ENCODE measurements around the gene WDFY4. TPM values are rescaled to one million over a fixed set of nuclear protein-coding genes. Genes with fewer than 3 reads are reported as not detected.

The WDFY4 gene
- total and polyA plus RNA-seq, 8 donors: 2.8 to 23.6 (median 4.8) TPM

DNA sequence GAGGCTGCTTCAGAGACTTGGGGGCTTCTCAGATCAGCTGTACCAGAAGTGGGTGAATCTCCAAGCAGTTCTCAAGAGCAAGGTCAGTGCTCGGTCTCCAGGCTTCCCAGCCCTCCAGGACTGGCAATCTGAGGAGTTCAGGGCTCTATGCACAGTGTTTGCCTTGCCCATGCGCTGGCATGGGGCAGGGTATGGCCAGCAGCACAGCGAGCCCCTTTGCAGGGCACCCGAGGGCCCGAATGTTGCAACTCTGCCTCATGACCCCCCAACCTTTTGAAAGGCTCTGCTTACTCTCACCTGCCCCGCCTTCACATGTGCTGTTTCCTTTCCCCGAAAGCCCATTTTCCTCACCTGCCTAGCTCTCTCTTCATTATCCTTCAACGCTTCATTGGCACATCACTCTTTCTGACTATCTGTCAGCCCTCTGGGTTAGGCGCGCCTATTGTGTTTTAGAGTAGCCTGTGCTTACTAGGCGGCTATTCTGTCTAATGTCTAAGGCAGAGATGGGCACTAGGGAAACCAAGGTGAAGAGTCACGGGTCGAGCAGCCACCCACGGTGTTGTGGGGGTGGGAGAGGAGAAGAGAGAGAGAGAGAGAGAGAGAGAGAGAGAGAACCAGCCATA is 83.6 kb downstream of the WDFY4 start:
- H3K27me3 ChIP-seq: no peaks in the 10 kb centered on the region
- H3K9me3 ChIP-seq: no peaks in the 10 kb centered on the region
- ATAC-seq (no peak), DNase-seq (no peak)
- H3K36me3 ChIP-seq: no peaks in the 10 kb centered on the region
- TF ChIP-seq, protein P1, sequence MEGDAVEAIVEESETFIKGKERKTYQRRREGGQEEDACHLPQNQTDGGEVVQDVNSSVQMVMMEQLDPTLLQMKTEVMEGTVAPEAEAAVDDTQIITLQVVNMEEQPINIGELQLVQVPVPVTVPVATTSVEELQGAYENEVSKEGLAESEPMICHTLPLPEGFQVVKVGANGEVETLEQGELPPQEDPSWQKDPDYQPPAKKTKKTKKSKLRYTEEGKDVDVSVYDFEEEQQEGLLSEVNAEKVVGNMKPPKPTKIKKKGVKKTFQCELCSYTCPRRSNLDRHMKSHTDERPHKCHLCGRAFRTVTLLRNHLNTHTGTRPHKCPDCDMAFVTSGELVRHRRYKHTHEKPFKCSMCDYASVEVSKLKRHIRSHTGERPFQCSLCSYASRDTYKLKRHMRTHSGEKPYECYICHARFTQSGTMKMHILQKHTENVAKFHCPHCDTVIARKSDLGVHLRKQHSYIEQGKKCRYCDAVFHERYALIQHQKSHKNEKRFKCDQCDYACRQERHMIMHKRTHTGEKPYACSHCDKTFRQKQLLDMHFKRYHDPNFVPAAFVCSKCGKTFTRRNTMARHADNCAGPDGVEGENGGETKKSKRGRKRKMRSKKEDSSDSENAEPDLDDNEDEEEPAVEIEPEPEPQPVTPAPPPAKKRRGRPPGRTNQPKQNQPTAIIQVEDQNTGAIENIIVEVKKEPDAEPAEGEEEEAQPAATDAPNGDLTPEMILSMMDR (IDR thresholded peaks at IDR 0.05): no peak
- H3K27ac ChIP-seq: no peak overlapping the region
- H3K4me3 ChIP-seq: no peak overlapping the region
- intact Hi-C loops (cut with DNase I): no loop called here
- H3K4me1 ChIP-seq: peaks cover 0 to 9% of the 10 kb centered on the region in 2 donors

DNA sequence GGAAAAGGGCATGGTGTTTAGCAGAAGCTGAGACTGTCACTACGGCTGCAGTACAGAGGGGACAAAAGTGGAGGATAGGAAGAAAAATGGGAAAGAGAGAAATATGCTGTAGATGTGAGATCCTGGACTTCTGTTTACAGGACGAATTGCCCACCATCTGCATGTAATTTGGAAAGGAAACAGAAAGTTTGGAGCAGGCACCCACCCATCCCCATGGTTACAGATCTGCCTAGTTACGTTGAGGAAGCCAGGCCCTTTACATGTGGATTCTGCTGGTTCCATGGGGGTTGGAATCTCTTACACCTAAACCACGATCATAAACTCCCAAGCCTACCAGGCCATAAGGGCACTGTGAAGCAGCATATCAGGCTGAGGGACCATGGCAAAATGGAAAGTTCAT is 84.3 kb downstream of the WDFY4 start:
- H3K27ac ChIP-seq: no peak overlapping the region
- intact Hi-C loops (cut with DNase I): no loop called here
- no peaks in the 10 kb centered on the region for H3K27me3 ChIP-seq
- no peaks in the 10 kb centered on the region for H3K9me3 ChIP-seq
- H3K4me3 ChIP-seq: no peak overlapping the region
- DNase-seq (no peak), ATAC-seq (no peak)
- H3K4me1 ChIP-seq: peaks cover 0 to 9% of the 10 kb centered on the region in 2 donors
- TF ChIP-seq, protein P1 (IDR thresholded peaks at IDR 0.05): no peak
- no peaks in the 10 kb centered on the region for H3K36me3 ChIP-seq

DNA sequence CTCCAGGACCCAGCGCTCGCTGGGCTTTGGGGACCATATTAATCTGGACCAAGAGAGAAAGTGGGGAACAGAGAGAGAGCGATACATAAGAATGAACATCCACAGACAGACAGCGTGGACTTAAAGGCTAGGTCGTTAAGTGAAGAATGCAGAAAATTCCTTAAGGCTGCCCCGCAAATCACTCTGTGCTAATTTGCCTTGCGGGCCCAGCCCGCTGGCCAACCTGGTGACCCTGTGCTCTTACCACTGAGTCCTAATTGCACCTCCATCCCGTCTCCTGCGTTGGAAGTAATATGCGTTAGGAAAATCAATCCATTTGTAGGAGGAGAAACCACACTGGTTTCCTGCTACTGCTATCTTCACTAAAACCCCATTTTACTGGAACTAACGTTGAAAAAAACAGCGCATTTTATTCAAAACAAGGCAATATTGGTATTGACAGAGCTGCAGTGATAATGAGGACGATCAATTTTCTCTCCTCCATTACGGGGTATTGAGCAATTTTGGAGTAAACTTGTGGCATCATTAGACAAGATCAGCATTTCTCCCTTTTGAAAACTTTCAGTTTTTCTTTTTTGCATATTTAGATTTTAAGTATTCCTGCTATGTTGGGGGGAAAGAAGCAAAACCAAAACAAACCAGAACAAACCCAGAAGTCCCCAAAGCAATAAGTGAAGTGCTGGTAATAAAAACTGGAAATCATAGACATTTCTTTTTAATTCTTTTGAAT is 85.2 kb downstream of the WDFY4 start:
- no peaks in the 10 kb centered on the region for H3K27me3 ChIP-seq
- no peak overlapping the region for H3K4me3 ChIP-seq
- H3K9me3 ChIP-seq: no peaks in the 10 kb centered on the region
- no peaks in the 10 kb centered on the region for H3K36me3 ChIP-seq
- ATAC-seq: no peak
- no peak overlapping the region for H3K27ac ChIP-seq
- DNase-seq: no peak
- H3K4me1 ChIP-seq: peaks cover 0 to 9% of the 10 kb centered on the region in 2 donors
- TF ChIP-seq, protein P1 (IDR thresholded peaks at IDR 0.05): no peak
- intact Hi-C loops (cut with DNase I): no loop called here

DNA sequence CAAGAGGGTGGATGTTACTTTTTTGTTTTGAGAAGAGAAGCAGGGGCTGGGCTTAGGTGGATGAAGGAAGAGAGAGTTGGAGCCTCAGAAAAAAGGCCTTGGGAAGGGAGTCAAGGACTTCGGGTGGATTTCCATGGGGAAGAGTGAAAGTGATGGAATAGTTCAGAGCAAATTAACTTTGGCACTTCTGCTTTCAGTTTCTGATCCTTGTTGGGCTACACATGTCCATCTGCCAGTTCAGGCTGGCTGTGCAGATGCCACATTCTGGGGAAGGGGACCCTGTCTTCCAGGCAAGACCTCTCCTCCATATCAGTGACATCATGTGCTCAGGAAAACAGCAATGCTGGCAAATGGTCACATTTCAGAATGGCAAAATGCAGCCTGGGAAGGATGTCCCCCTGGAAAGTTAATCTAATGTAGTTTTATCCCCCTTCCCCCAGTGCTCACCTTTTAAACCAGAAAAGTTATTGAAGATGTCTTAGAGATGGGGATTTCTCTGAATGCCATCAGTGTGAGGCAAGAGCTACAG is 86.0 kb downstream of the WDFY4 start:
- no peak for ATAC-seq
- no peaks in the 10 kb centered on the region for H3K27me3 ChIP-seq
- H3K9me3 ChIP-seq: no peaks in the 10 kb centered on the region
- H3K27ac ChIP-seq: no peak overlapping the region
- no peaks in the 10 kb centered on the region for H3K36me3 ChIP-seq
- no peak overlapping the region for H3K4me3 ChIP-seq
- DNase-seq: no peak
- TF ChIP-seq, protein P1 (IDR thresholded peaks at IDR 0.05): no peak
- H3K4me1 ChIP-seq: peaks cover 0 to 9% of the 10 kb centered on the region in 2 donors
- intact Hi-C loops (cut with DNase I): no loop called here

DNA sequence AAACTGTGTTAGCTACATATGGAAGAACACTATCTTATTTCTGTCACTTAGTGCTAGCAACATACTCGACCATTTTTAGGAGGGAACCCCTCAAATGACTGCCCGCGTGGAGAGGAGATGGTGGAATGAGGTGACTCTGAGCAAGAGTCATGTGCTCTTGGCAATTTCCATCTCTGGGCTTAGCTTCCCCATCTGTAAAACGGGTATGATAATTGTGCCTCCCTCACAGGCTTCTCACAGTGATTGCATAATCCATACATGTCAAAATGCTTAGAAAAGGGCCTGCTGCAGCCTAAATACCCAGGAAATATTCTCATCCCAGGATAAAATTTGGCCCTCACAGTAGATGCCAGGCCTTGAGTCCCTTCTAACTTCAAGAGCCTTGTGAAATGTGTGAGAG is 86.6 kb downstream of the WDFY4 start:
- ATAC-seq (no peak), DNase-seq (no peak)
- H3K9me3 ChIP-seq: no peaks in the 10 kb centered on the region
- TF ChIP-seq, protein P1 (IDR thresholded peaks at IDR 0.05): no peak
- H3K4me1 ChIP-seq: peaks cover 0 to 9% of the 10 kb centered on the region in 2 donors
- H3K36me3 ChIP-seq: no peaks in the 10 kb centered on the region
- H3K27ac ChIP-seq: no peak overlapping the region
- intact Hi-C loops (cut with DNase I): no loop called here
- no peaks in the 10 kb centered on the region for H3K27me3 ChIP-seq
- H3K4me3 ChIP-seq: no peak overlapping the region

Data from left lung (tissue), 10 donors.